GM12878 (cell line): ENCODE data around the gene NRG2. TPM values are rescaled to one million over a fixed set of nuclear protein-coding genes. Genes with fewer than 3 reads are reported as not detected.

ENCODE experiments used
- BCL3 ChIP-seq: IDR thresholded peaks from 2 replicates; pipeline ENCODE4 v1.6.1; 2011; ENCODE audit warnings: borderline replicate concordance, low read depth, mild to moderate bottlenecking, moderate library complexity, low read length; ENCODE audit not compliant: insufficient read depth, poor library complexity, severe bottlenecking
- EED ChIP-seq: sonication (generic); IDR thresholded peaks from 2 replicates; pipeline ENCODE4 v1.6.1; 2016; ENCODE audit warnings: antibody characterized with exemption, low read depth
- EP300 ChIP-seq, 2 experiments: fragments of 150-350 bp in 1 of 2; IDR thresholded peaks; 2 replicates each; pipeline ENCODE4 v1.6.1; 2011 to 2012; ENCODE audit warnings: low read depth in 2 of 2, low read length in 2 of 2, borderline replicate concordance in 1 of 2, improper control_type of control experiment in 1 of 2, inconsistent platforms in 1 of 2; ENCODE audit not compliant: control insufficient read depth in 1 of 2
- ESRRA ChIP-seq: IDR thresholded peaks from 2 replicates; pipeline ENCODE4 v1.6.1; 2012; ENCODE audit warnings: mild to moderate bottlenecking, low read length, improper control_type of control experiment
- FOXM1 ChIP-seq: IDR thresholded peaks from 2 replicates; pipeline ENCODE4 v1.6.1; 2012; ENCODE audit warnings: low read depth, mild to moderate bottlenecking, inconsistent platforms, low read length, moderate library complexity
- GABPA ChIP-seq: IDR thresholded peaks from 2 replicates; pipeline ENCODE4 v1.6.1; 2014; ENCODE audit warnings: antibody characterized with exemption, low read depth, mild to moderate bottlenecking, inconsistent platforms
- IRF5 ChIP-seq: fragments of 450-650 bp; IDR thresholded peaks from 2 replicates; pipeline ENCODE4 v1.6.1; 2017; ENCODE audit warnings: borderline replicate concordance
- POU2F2 ChIP-seq: IDR thresholded peaks from 3 replicates; pipeline ENCODE4 v1.6.1; 2011; ENCODE audit warnings: low read depth, mild to moderate bottlenecking, low read length, borderline replicate concordance
- RFX5 ChIP-seq: IDR thresholded peaks from 2 replicates; pipeline ENCODE4 v1.6.1; 2011; ENCODE audit warnings: low read depth, low read length, improper control_type of control experiment
- SMARCA5 ChIP-seq: fragments of 450-650 bp; IDR thresholded peaks from 2 replicates; pipeline ENCODE4 v1.6.1; 2017; ENCODE audit warnings: mild to moderate bottlenecking
- SMC3 ChIP-seq: IDR thresholded peaks from 2 replicates; pipeline ENCODE4 v1.6.1; 2011; ENCODE audit warnings: low read length, improper control_type of control experiment, borderline replicate concordance
- SRF ChIP-seq, 2 experiments: IDR thresholded peaks; 2 replicates each; pipeline ENCODE4 v1.6.1; 2011; ENCODE audit warnings: low read depth in 2 of 2, low read length in 2 of 2, mild to moderate bottlenecking in 1 of 2, moderate library complexity in 1 of 2
- TCF3 ChIP-seq: IDR thresholded peaks from 2 replicates; pipeline ENCODE4 v1.6.1; 2012; ENCODE audit warnings: low read depth, mild to moderate bottlenecking, low read length, borderline replicate concordance; ENCODE audit not compliant: insufficient read depth
- ZBED1 ChIP-seq: IDR thresholded peaks from 2 replicates; pipeline ENCODE4 v1.6.1; 2016; ENCODE audit warnings: borderline replicate concordance
- ZNF274 ChIP-seq: IDR thresholded peaks from one replicate; pipeline ENCODE4 v1.8.0; 2011; ENCODE audit not compliant: insufficient read length, insufficient read depth
- ZNF687 ChIP-seq: fragments of 450-650 bp; IDR thresholded peaks from 2 replicates; pipeline ENCODE4 v1.6.1; 2017; ENCODE audit warnings: mild to moderate bottlenecking, moderate library complexity
- polyA plus RNA-seq, 11 experiments: library from polyadenylated mRNA; depleted of rRNA in 4 of 11; unstranded in 6 of 11; stranded (reverse) in 5 of 11; fragments of >200 nt; fragmentation: Nextera tagmentation in 4 of 11; fragmentation: Illumina TruSeq in 1 of 11; extraction: Ambion mirVana in 4 of 11; extraction: Trizol in 1 of 11; gene quantifications; 1 replicate in 1 of 11; 2 replicates in 10 of 11; pipeline versions ENCODE4 v1.2.1 to v1.2.3, GENCODE V29; 2011 to 2016; ENCODE audit warnings: inconsistent platforms in 2 of 11, missing spikeins in 2 of 11, low read depth in 1 of 11
- total RNA-seq, 4 experiments: library from RNA; depleted of rRNA in 3 of 4; stranded (reverse); fragments of >200 nt in 3 of 4; fragmentation: Illumina TruSeq in 1 of 4; extraction: Trizol in 1 of 4; gene quantifications; 2 replicates each; pipeline versions ENCODE4 v1.2.1 to v1.2.3, GENCODE V29; 2013 to 2021
- TF ChIP-seq, protein P1 (sequence below): fragments of 450-650 bp; IDR thresholded peaks from 2 replicates; pipeline ENCODE4 v1.6.1; 2016; ENCODE audit warnings: mild to moderate bottlenecking
- TF ChIP-seq, protein P2 (sequence below): fragments of 450-650 bp; IDR thresholded peaks from 2 replicates; pipeline ENCODE4 v1.6.1; 2017; ENCODE audit warnings: low read depth, mild to moderate bottlenecking, moderate library complexity

Gene NRG2
- total and polyA plus RNA-seq, 10 of the 15 experiments (the other 5 are each of a cell fraction or from before 2014, with no cell fraction given) = 0.10 to 21.7 (median 9.6) TPM

DNA sequence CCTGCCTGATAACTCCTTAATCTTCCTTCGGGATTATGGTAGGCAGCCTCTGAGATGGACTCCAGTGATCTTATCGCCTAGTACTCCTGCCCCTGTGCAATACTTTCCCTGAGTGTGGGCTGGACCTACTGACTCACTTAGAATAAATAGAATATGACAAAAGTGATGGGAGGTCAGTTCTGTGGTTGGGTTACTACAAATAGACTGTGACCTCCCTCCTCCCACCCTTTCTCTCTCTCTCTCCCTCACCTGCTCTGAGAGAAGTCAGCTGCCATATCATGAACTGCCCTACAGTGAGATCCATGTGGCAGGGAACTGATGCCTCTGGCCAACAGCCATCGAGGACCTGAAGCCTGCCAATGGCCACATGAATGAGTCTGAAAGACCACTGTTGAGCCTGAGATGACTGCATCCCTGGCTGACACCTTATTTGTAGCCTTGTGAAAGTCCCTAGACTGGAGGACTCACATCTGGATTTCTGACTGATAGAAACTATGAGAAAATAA is 31.7 kb downstream of the NRG2 start (continued):
- no peak for TF ChIP-seq IRF5
- peak; percentile 98 for TF ChIP-seq EED
- TF ChIP-seq ZBED1 = peak; percentile 97
- 0 out of 3 replicates have a peak, but pooled peaks have one; percentile 46 for TF ChIP-seq POU2F2
- TF ChIP-seq RFX5 = no peak
- TF ChIP-seq GABPA = no peak; the same call in 1 of the 2 replicates
- TF ChIP-seq, protein P1, sequence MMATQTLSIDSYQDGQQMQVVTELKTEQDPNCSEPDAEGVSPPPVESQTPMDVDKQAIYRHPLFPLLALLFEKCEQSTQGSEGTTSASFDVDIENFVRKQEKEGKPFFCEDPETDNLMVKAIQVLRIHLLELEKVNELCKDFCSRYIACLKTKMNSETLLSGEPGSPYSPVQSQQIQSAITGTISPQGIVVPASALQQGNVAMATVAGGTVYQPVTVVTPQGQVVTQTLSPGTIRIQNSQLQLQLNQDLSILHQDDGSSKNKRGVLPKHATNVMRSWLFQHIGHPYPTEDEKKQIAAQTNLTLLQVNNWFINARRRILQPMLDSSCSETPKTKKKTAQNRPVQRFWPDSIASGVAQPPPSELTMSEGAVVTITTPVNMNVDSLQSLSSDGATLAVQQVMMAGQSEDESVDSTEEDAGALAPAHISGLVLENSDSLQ = peak; percentile 56
- TF ChIP-seq FOXM1 = peak; percentile 98
- peak; percentile 92 for TF ChIP-seq TCF3
- TF ChIP-seq, protein P2, sequence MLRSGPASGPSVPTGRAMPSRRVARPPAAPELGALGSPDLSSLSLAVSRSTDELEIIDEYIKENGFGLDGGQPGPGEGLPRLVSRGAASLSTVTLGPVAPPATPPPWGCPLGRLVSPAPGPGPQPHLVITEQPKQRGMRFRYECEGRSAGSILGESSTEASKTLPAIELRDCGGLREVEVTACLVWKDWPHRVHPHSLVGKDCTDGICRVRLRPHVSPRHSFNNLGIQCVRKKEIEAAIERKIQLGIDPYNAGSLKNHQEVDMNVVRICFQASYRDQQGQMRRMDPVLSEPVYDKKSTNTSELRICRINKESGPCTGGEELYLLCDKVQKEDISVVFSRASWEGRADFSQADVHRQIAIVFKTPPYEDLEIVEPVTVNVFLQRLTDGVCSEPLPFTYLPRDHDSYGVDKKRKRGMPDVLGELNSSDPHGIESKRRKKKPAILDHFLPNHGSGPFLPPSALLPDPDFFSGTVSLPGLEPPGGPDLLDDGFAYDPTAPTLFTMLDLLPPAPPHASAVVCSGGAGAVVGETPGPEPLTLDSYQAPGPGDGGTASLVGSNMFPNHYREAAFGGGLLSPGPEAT = peak; percentile 58; the same call in 1 of the 2 replicates
- TF ChIP-seq BCL3 = peak; percentile 81
- no peak for TF ChIP-seq ESRRA
- peak; percentile 72 for TF ChIP-seq ZNF687
- peak; percentile 72 to 83 for TF ChIP-seq EP300 (IDR thresholded peaks at IDR 0.05; ENCODE audit: borderline replicate concordance in 1 of 2, control insufficient read depth in 1 of 2, low read depth in 2 of 2, low read length in 2 of 2)
- TF ChIP-seq SMC3 = no peak
- no peak for TF ChIP-seq ZNF274
- no peak for TF ChIP-seq SMARCA5
- peak in 1 of 2 experiments; percentile 34; a peak in 1 of 4 replicates for TF ChIP-seq SRF (IDR thresholded peaks at IDR 0.05; ENCODE audit: low read depth in 2 of 2, low read length in 2 of 2)
